Duodenal mucosa (tissue), 2 donors: Measurements from ENCODE around the gene TTLL12.

Source experiments
- H3K27ac ChIP-seq: one replicate; pipeline ENCODE4 v1.7.0; 2013; ENCODE audit warnings: low read depth, low read length
- H3K27me3 ChIP-seq, 2 donors: one replicate each; pipeline ENCODE4 v1.7.0; 2013; ENCODE audit warnings: low read length in 2 of 2, control low read depth in 1 of 2; ENCODE audit not compliant: insufficient read depth in 2 of 2, control insufficient read depth in 1 of 2
- H3K36me3 ChIP-seq, 2 donors: one replicate each; pipeline ENCODE4 v1.7.0; 2013; ENCODE audit warnings: low read length in 2 of 2, control low read depth in 1 of 2; ENCODE audit not compliant: insufficient read depth in 2 of 2, control insufficient read depth in 1 of 2
- H3K4me1 ChIP-seq, 2 donors: one replicate each; pipeline ENCODE4 v1.7.0; 2013; ENCODE audit warnings: low read length in 2 of 2, control low read depth in 1 of 2; ENCODE audit not compliant: insufficient read depth in 2 of 2, control insufficient read depth in 1 of 2
- H3K4me3 ChIP-seq, 2 donors: one replicate each; pipeline ENCODE4 v1.7.0; 2013; ENCODE audit warnings: low read length in 2 of 2, low read depth in 1 of 2
- H3K9ac ChIP-seq, 2 donors: one replicate each; pipeline ENCODE4 v1.7.0; 2013; ENCODE audit warnings: low read length in 2 of 2, low read depth in 1 of 2
- H3K9me3 ChIP-seq, 2 donors: one replicate each; pipeline ENCODE4 v1.7.0; 2013; ENCODE audit warnings: low read length in 2 of 2, control low read depth in 1 of 2; ENCODE audit not compliant: control insufficient read depth in 1 of 2

TTLL12 gene

DNA sequence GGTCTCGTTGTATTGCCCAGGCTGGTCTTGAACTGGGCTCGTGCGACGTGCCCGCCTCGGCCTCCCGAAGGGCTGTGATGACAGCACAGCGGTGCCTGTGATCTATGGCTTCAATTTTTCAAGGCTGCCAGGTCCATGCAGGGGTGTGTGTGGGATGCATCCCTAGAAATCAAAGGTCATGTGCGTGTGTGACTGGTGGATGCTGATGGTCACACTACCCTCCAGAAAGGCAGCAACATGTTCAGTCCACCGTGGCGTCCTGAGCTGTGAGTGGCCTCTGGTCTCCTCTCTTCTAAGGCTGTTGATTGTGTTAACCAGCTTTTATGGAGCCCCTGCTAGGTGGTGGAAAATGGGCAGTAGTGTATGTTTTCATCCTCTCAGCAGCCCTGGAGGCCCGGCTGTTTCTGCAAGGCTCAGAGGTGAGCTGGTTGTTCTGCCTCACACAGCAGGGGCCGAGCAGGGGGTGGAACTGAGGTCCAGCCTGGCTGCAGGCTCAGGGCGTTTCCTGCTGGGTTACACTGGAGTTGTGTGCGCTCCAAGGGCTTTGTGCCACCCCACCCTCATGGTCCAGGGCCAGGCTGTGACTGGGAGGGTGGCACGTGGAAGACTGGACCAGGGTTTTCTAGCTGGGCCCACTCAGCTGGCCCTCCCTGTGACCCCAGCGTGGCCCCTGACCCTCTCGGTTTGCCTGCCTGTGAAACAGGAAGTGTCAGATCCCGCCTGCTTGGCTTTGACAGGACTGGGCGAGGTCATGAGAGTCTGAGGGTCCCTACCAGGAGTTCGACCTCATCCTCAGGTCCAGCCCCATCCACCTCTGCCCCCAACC, 68.7 kb downstream of the TTLL12 start:
- Histone ChIP-seq H3K36me3 (no peaks in the 10 kb centered on the region), H3K27me3 (no peaks in the 10 kb centered on the region), H3K27ac (no peak overlapping the region), H3K4me1 (peaks cover 49 to 51% of the 10 kb centered on the region in 2 donors), H3K9me3 (no peaks in the 10 kb centered on the region), H3K9ac (peak overlapping the region in 1 of 2 donors; percentile 27), H3K4me3 (peak overlapping the region in 1 of 2 donors; percentile 16)

DNA sequence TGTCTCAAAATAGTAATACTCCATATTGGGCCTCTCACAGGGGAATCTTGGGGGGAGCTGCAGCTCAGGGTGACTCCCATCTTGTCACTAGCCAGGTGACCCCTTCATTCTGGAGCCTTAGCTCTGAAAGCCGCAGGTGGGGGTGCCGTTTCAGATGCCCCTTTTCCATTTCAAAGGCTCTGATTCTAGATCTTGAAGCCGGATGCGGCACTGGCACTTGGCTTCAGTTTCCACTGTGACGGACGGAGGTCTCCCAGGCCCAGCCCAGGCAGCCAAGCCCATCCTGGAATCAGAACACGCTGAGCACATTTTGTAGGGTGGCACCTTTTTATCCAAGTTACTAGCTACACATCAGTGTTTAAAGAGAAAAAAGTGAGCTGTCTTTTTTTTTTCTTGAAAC, 70.0 kb downstream of the TTLL12 start:
- Histone ChIP-seq H3K27ac (no peak overlapping the region), H3K4me1 (peaks cover 39 to 40% of the 10 kb centered on the region in 2 donors), H3K9me3 (no peaks in the 10 kb centered on the region), H3K9ac (no peak overlapping the region), H3K4me3 (no peak overlapping the region), H3K27me3 (peaks cover 0 to 2% of the 10 kb centered on the region in 2 donors), H3K36me3 (no peaks in the 10 kb centered on the region)
